ENCODE results near the gene MSX2. TPM values are rescaled to one million over a fixed set of nuclear protein-coding genes. Genes with fewer than 3 reads are reported as not detected.

MSX2 gene
- total RNA-seq, 2 experiments from 2014 or later, result not detected

GRCh38 chr5:174777111-174777510 is 52.7 kb downstream of the MSX2 start:
- no TSS peak for BruUV-seq (replicated peaks)
- intact Hi-C loops (cut with micrococcal nuclease; ENCODE audit: unreplicated experiment), result no loop called here

GRCh38 chr5:174777583-174777982 is 53.2 kb downstream of the MSX2 start:
- Histone ChIP-seq H3K79me2 (ENCODE audit: insufficient read depth, low read depth, low read length) (no peaks in the 10 kb centered on the region), H2AFZ (ENCODE audit: low read length) (no peak overlapping the region), H3K9me2 (ENCODE audit: insufficient read depth, low read length) (no peaks in the 10 kb centered on the region), H3K4me2 (ENCODE audit: low read length) (no peak overlapping the region), H4K20me1 (ENCODE audit: insufficient read depth, low read length) (no peaks in the 10 kb centered on the region), H3K27ac (ENCODE audit: low read depth, low read length, poor library complexity, severe bottlenecking) (no peak overlapping the region), H3K9me3 (ENCODE audit: low read length) (no peaks in the 10 kb centered on the region), H3K4me1 (ENCODE audit: insufficient read depth, low read length, poor library complexity, severe bottlenecking) (no peaks in the 10 kb centered on the region), H3K36me3 (ENCODE audit: insufficient read depth, low read length) (no peaks in the 10 kb centered on the region), H3K4me3 (ENCODE audit: low read depth, low read length, poor library complexity, severe bottlenecking) (no peak overlapping the region)
- TF ChIP-seq EZH2phosphoT487 (IDR thresholded peaks at IDR 0.05; ENCODE audit: borderline replicate concordance, low read depth, low read length), result no peak
- TF ChIP-seq CTCF (conservative IDR thresholded peaks at IDR 0.05; ENCODE audit: low read length), result no peak
- intact Hi-C loops (cut with micrococcal nuclease; ENCODE audit: unreplicated experiment), result no loop called here
- no TSS peak for BruUV-seq (replicated peaks)
- no peak for DNase-seq (ENCODE audit: low spot score)
- CTCF ChIA-PET (ENCODE audit: unreplicated experiment), result no interaction called here
- POLR2A ChIA-PET, result interaction anchor here (0.7 to 0.9 kb wide), 3 partner anchors 14 to 25 kb away, joined by 3 to 4 read pairs (median 3); no protein-coding TSS in a partner anchor

More at GRCh38 chr5:174777111-174777510, 52.7 kb downstream of the MSX2 start:
- no peaks in the 10 kb centered on the region for H3K4me1 ChIP-seq (ENCODE audit: insufficient read depth, low read length, poor library complexity, severe bottlenecking)
- H3K4me2 ChIP-seq (ENCODE audit: low read length), result no peak overlapping the region
- DNase-seq (ENCODE audit: low spot score), result no peak
- CTCF ChIA-PET (ENCODE audit: unreplicated experiment), result no interaction called here
- no peaks in the 10 kb centered on the region for H4K20me1 ChIP-seq (ENCODE audit: insufficient read depth, low read length)
- no peaks in the 10 kb centered on the region for H3K9me3 ChIP-seq (ENCODE audit: low read length)
- POLR2A ChIA-PET, result no interaction called here
- TF ChIP-seq EZH2phosphoT487 (IDR thresholded peaks at IDR 0.05; ENCODE audit: borderline replicate concordance, low read depth, low read length) (no peak), CTCF (conservative IDR thresholded peaks at IDR 0.05; ENCODE audit: low read length) (no peak)
- H3K27ac ChIP-seq (ENCODE audit: low read depth, low read length, poor library complexity, severe bottlenecking), result no peak overlapping the region
- H3K79me2 ChIP-seq (ENCODE audit: insufficient read depth, low read depth, low read length), result no peaks in the 10 kb centered on the region
- H3K9me2 ChIP-seq (ENCODE audit: insufficient read depth, low read length), result no peaks in the 10 kb centered on the region
- no peaks in the 10 kb centered on the region for H3K36me3 ChIP-seq (ENCODE audit: insufficient read depth, low read length)
- no peak overlapping the region for H3K4me3 ChIP-seq (ENCODE audit: low read depth, low read length, poor library complexity, severe bottlenecking)
- H2AFZ ChIP-seq (ENCODE audit: low read length), result no peak overlapping the region

Small RNA genes lying within 50 kb of the gene (microRNA-seq; reads per million reads assigned to microRNA genes)
- gene MIR4634 (ENCODE audit: borderline replicate concordance), result not detected

Small RNA genes lying within 50 kb of the gene (small RNA-seq; reads per million reads assigned to genes)
- not detected for gene MIR4634

Measured in OCI-LY7 (cell line).